IMR-90 (cell line): ENCODE measurements around the gene MAPKAPK2. TPM values are rescaled to one million over a fixed set of nuclear protein-coding genes. Genes with fewer than 3 reads are reported as not detected.

Experiments
- ATAC-seq: fragments of 200-7000 bp; cut with Tn5 transposase; 2 replicates; pipeline ENCODE4 v1.9.1; 2020; ENCODE audit warnings: low read depth, mild to moderate bottlenecking, moderate library complexity
- BruUV-seq: library from RNA; stranded (reverse); fragments of 400-500 nt; replicated peaks from 2 replicates; lab custom pipeline; 2021; lab: Mats Ljungman, UMichigan
- CTCF ChIA-PET: fragments of 300-600 bp; formaldehyde crosslinking; extraction: SDS; loops from one replicate; lab custom pipeline; 2021; ENCODE audit warnings: antibody characterized with exemption; lab: Yijun Ruan, JAX
- POLR2A ChIA-PET: fragments of 300-600 bp; sonication (Branson Sonifier 250); formaldehyde crosslinking; loops from one replicate; lab custom pipeline; 2022; ENCODE audit warnings: antibody characterized with exemption; ENCODE audit not compliant: unreplicated experiment; lab: Charles Lee
- DNase-seq: peaks from one replicate; pipeline ENCODE4 v3.0.0; 2013
- H2AFZ ChIP-seq: replicated peaks from 2 replicates; pipeline ENCODE3; 2013; ENCODE audit warnings: low read length, mild to moderate bottlenecking; ENCODE audit not compliant: poor library complexity
- H2AK5ac ChIP-seq: 2 replicates; pipeline ENCODE4 v1.6.1; 2013; ENCODE audit warnings: low read depth, low read length, inconsistent platforms
- H2AK9ac ChIP-seq: replicated peaks from 2 replicates; pipeline ENCODE3; 2013; ENCODE audit warnings: mild to moderate bottlenecking, low read depth, low read length, moderate library complexity; ENCODE audit not compliant: poor library complexity
- H2BK120ac ChIP-seq: 2 replicates; pipeline ENCODE4 v1.6.1; 2013; ENCODE audit warnings: low read depth, low read length, inconsistent platforms
- H2BK15ac ChIP-seq: 3 replicates; pipeline ENCODE4 v1.6.1; 2013; ENCODE audit warnings: low read depth, low read length, inconsistent platforms
- H2BK20ac ChIP-seq: 2 replicates; pipeline ENCODE4 v1.6.1; 2013; ENCODE audit warnings: low read depth, mild to moderate bottlenecking, inconsistent platforms, low read length, moderate library complexity
- H2BK5ac ChIP-seq: 2 replicates; pipeline ENCODE4 v1.6.1; 2013; ENCODE audit warnings: mild to moderate bottlenecking, low read depth, low read length, inconsistent platforms; ENCODE audit not compliant: poor library complexity, severe bottlenecking
- H3K14ac ChIP-seq: replicated peaks from 2 replicates; pipeline ENCODE4 v1.6.1; 2013; ENCODE audit warnings: low read depth, low read length, inconsistent platforms
- H3K18ac ChIP-seq: 2 replicates; pipeline ENCODE4 v1.6.1; 2013; ENCODE audit warnings: low read depth, low read length, control low read depth
- H3K23ac ChIP-seq: 2 replicates; pipeline ENCODE4 v1.6.1; 2013; ENCODE audit warnings: low read depth, low read length, inconsistent platforms
- H3K27ac ChIP-seq: 2 replicates; pipeline ENCODE4 v1.5.1; 2013; ENCODE audit warnings: mild to moderate bottlenecking, control low read depth, low read length; ENCODE audit not compliant: insufficient read depth
- H3K27me3 ChIP-seq: 2 replicates; pipeline ENCODE4 v1.6.1; 2013; ENCODE audit warnings: low read length; ENCODE audit not compliant: control insufficient read depth, insufficient read depth
- H3K36me3 ChIP-seq: 2 replicates; pipeline ENCODE4 v1.6.1; 2013; ENCODE audit warnings: low read length, mixed read lengths; ENCODE audit not compliant: control insufficient read depth, insufficient read depth
- H3K4ac ChIP-seq: 2 replicates; pipeline ENCODE4 v1.6.1; 2013; ENCODE audit warnings: low read depth, low read length, inconsistent platforms
- H3K4me1 ChIP-seq: 2 replicates; pipeline ENCODE4 v1.6.1; 2013; ENCODE audit warnings: low read length, mixed read lengths; ENCODE audit not compliant: control insufficient read depth, insufficient read depth
- H3K4me2 ChIP-seq: 2 replicates; pipeline ENCODE4 v1.6.1; 2013; ENCODE audit warnings: low read depth, mild to moderate bottlenecking, control low read depth, low read length, moderate library complexity
- H3K4me3 ChIP-seq: 2 replicates; pipeline ENCODE4 v1.5.1; 2013; ENCODE audit warnings: low read depth, mild to moderate bottlenecking, control low read depth, low read length, moderate library complexity; ENCODE audit not compliant: insufficient read depth
- H3K56ac ChIP-seq: 2 replicates; pipeline ENCODE4 v1.6.1; 2013; ENCODE audit warnings: low read length, inconsistent platforms; ENCODE audit not compliant: insufficient read depth; ENCODE audit errors: extremely low read depth
- H3K79me1 ChIP-seq, 2 experiments: 2 replicates each; pipeline ENCODE4 v1.6.1; 2013; ENCODE audit warnings: low read length in 2 of 2, inconsistent platforms in 1 of 2, low read depth in 1 of 2
- H3K9ac ChIP-seq: 2 replicates; pipeline ENCODE4 v1.6.1; 2013; ENCODE audit warnings: low read depth, low read length, control low read depth
- H3K9me1 ChIP-seq: 2 replicates; pipeline ENCODE4 v1.6.1; 2013; ENCODE audit warnings: low read length, inconsistent platforms; ENCODE audit not compliant: insufficient read depth
- H3K9me3 ChIP-seq: 2 replicates; pipeline ENCODE4 v1.6.1; 2013; ENCODE audit warnings: low read length; ENCODE audit not compliant: control insufficient read depth, insufficient read depth
- H4K20me1 ChIP-seq: 2 replicates; pipeline ENCODE4 v1.6.1; 2013; ENCODE audit warnings: low read length, inconsistent platforms; ENCODE audit not compliant: insufficient read depth
- H4K5ac ChIP-seq: 2 replicates; pipeline ENCODE4 v1.6.1; 2013; ENCODE audit warnings: mild to moderate bottlenecking, low read depth, low read length, control low read depth
- H4K8ac ChIP-seq, 2 experiments: 2 replicates each; pipeline ENCODE4 v1.6.1; 2013; ENCODE audit warnings: low read depth in 2 of 2, low read length in 2 of 2, control low read depth in 1 of 2, inconsistent platforms in 1 of 2
- H4K91ac ChIP-seq: 2 replicates; pipeline ENCODE4 v1.6.1; 2013; ENCODE audit warnings: low read depth, low read length, inconsistent platforms; ENCODE audit not compliant: insufficient read depth
- CEBPB ChIP-seq: IDR thresholded peaks from 2 replicates; pipeline ENCODE4 v1.6.1; 2012; ENCODE audit warnings: low read depth, low read length, improper control_type of control experiment
- WGBS, 2 experiments: methylation state at CpG; one replicate each; pipeline versions ENCODE4 v1.1.5 to v1.1.7; 2013; ENCODE audit warnings: missing lambda C conversion rate in 2 of 2; ENCODE audit not compliant: insufficient read length in 1 of 2; ENCODE audit errors: extremely low coverage in 2 of 2; 5-methylcytosine and 5-hydroxymethylcytosine counted together
- dilution Hi-C: fragments of 300-500 bp; cut with HindIII; formaldehyde crosslinking; loops from one replicate; pipeline ENCODE4 v1.14.3; 2018; ENCODE audit warnings: low sequenced_read_pairs; ENCODE audit not compliant: unreplicated experiment
- in situ Hi-C: fragments of 300-500 bp; cut with MboI; formaldehyde crosslinking; loops from 3 replicates; pipeline ENCODE4 v1.14.3; 2019; ENCODE audit warnings: low sequenced_read_pairs, inconsistent platforms, mixed read lengths
- intact Hi-C: fragments of 100-400 bp; cut with micrococcal nuclease; formaldehyde crosslinking; loops from 2 replicates; pipeline ENCODE4 v1.10.0; 2022
- polyA plus RNA-seq, 3 experiments: library from polyadenylated mRNA; depleted of rRNA; stranded (reverse); fragments of >200 nt; gene quantifications; 2 replicates each; pipeline ENCODE4 v1.2.3, GENCODE V29; 2012; ENCODE audit warnings: low replicate concordance in 1 of 3
- total RNA-seq: library from RNA; depleted of rRNA; stranded (reverse); fragments of >200 nt; gene quantifications from 2 replicates; pipeline ENCODE4 v1.2.3, GENCODE V29; 2012

Gene MAPKAPK2
- total and polyA plus RNA-seq, 2 of the 4 experiments (the other 2 are of a cell fraction): 56.5 to 66.4 TPM

GRCh38 chr1:206727981-206728696, 43.4 kb downstream of the MAPKAPK2 start:
- H2BK5ac ChIP-seq: no peak overlapping the region
- H4K20me1 ChIP-seq: peaks cover 66% of the 10 kb centered on the region
- no peak overlapping the region for H3K4me3 ChIP-seq
- H3K23ac ChIP-seq: no peak overlapping the region
- no peak overlapping the region for H2BK15ac ChIP-seq
- dilution Hi-C loops: no loop called here
- H3K27ac ChIP-seq: no peak overlapping the region
- no peak for TF ChIP-seq CEBPB
- H3K9me1 ChIP-seq: peaks cover 32% of the 10 kb centered on the region
- no TSS peak for BruUV-seq
- no peak overlapping the region for H3K14ac ChIP-seq
- no peak overlapping the region for H3K4me2 ChIP-seq
- no peak overlapping the region for H3K56ac ChIP-seq
- H2BK120ac ChIP-seq: no peak overlapping the region
- no peak overlapping the region for H3K9ac ChIP-seq
- ATAC-seq: no peak
- no peaks in the 10 kb centered on the region for H3K27me3 ChIP-seq
- no peak overlapping the region for H3K18ac ChIP-seq
- peaks cover 46 to 84% of the 10 kb centered on the region in 2 experiments for H3K79me1 ChIP-seq
- no peaks in the 10 kb centered on the region for H3K9me3 ChIP-seq
- H2AK5ac ChIP-seq: no peak overlapping the region
- H2AK9ac ChIP-seq: no peak overlapping the region
- peaks cover 13% of the 10 kb centered on the region for H3K4me1 ChIP-seq
- H3K36me3 ChIP-seq: peaks cover 45% of the 10 kb centered on the region
- POLR2A ChIA-PET: no interaction called here
- no peak overlapping the region for H2AFZ ChIP-seq
- no peak overlapping the region for H4K5ac ChIP-seq
- in situ Hi-C loops: no loop called here
- no peak overlapping the region for H4K91ac ChIP-seq
- intact Hi-C loops: loop anchor here (2.0 to 5.0 kb wide), 3 partner anchors 81 to 185 kb away; no protein-coding TSS in a partner anchor
- no peak for DNase-seq
- H4K8ac ChIP-seq: no peak overlapping the region
- WGBS, 2 experiments: 100% methylated on average over 3 of the region's 8 CpGs; no CpG with 5 or more reads in 1 of the 2 experiments
- H3K4ac ChIP-seq: no peak overlapping the region
- CTCF ChIA-PET: interaction anchor here (0.5 kb wide), 1 partner anchor 181 kb away, joined by 3 read pairs; no protein-coding TSS in a partner anchor
- no peak overlapping the region for H2BK20ac ChIP-seq
